Keratinocyte (primary cell): ENCODE measurements around the gene COPA. TPM values are rescaled to one million over a fixed set of nuclear protein-coding genes. Genes with fewer than 3 reads are reported as not detected.

Experiments
- DNase-seq: peaks from one replicate; pipeline ENCODE4 v3.0.0-alpha.2; 2011; ENCODE audit warnings: low read depth, missing footprints, low spot score
- FAIRE-seq: peaks from 2 replicates; lab custom pipeline; 2011; peaks lifted over from hg19 to GRCh38; lab: Jason Lieb, UNC
- H2AFZ ChIP-seq: 2 replicates; pipeline ENCODE4 v1.6.0; 2012; ENCODE audit warnings: low read length, control low read depth, inconsistent platforms; ENCODE audit not compliant: control insufficient read depth
- H3K27ac ChIP-seq: 2 replicates; pipeline ENCODE4 v1.5.1; 2011; ENCODE audit warnings: low read length; ENCODE audit not compliant: control insufficient read depth, insufficient read depth
- H3K27me3 ChIP-seq: 3 replicates; pipeline ENCODE4 v1.6.0; 2011; ENCODE audit warnings: low read length; ENCODE audit not compliant: control insufficient read depth, insufficient read depth; ENCODE audit errors: extremely low read depth
- H3K36me3 ChIP-seq, 2 experiments: 2 replicates in 1 of 2; 3 replicates in 1 of 2; pipeline ENCODE4 v1.5.1; 2011; ENCODE audit warnings: low read length in 2 of 2, mild to moderate bottlenecking in 1 of 2; ENCODE audit not compliant: control insufficient read depth in 2 of 2, insufficient read depth in 2 of 2; ENCODE audit errors: extremely low read depth in 1 of 2
- H3K4me1 ChIP-seq: 3 replicates; pipeline ENCODE4 v1.5.1; 2011; ENCODE audit warnings: low read length; ENCODE audit not compliant: control insufficient read depth, insufficient read depth; ENCODE audit errors: extremely low read depth
- H3K4me2 ChIP-seq: 3 replicates; pipeline ENCODE4 v1.6.0; 2011; ENCODE audit warnings: low read depth, low read length; ENCODE audit not compliant: control insufficient read depth, insufficient read depth; ENCODE audit errors: extremely low read depth
- H3K4me3 ChIP-seq, 3 experiments: fragments of 200-600 bp in 1 of 3; sonication (generic) in 1 of 3; 2 replicates in 2 of 3; 3 replicates in 1 of 3; pipeline ENCODE4 v1.5.1; 2011 to 2016; ENCODE audit warnings: low read length in 3 of 3, mild to moderate bottlenecking in 3 of 3, control low read depth in 2 of 3, inconsistent platforms in 1 of 3, low read depth in 1 of 3, mixed read lengths in 1 of 3, mixed run types in 1 of 3, moderate library complexity in 1 of 3; ENCODE audit not compliant: control insufficient read depth in 2 of 3, insufficient read depth in 2 of 3; ENCODE audit errors: extremely low read depth in 1 of 3
- H3K79me2 ChIP-seq: 2 replicates; pipeline ENCODE4 v1.6.0; 2012; ENCODE audit warnings: low read length; ENCODE audit not compliant: control insufficient read depth, insufficient read depth
- H3K9ac ChIP-seq: 3 replicates; pipeline ENCODE4 v1.6.0; 2011; ENCODE audit warnings: low read length; ENCODE audit not compliant: control insufficient read depth, insufficient read depth; ENCODE audit errors: extremely low read depth
- H3K9me1 ChIP-seq: 3 replicates; pipeline ENCODE4 v1.6.0; 2011; ENCODE audit warnings: low read length; ENCODE audit not compliant: control insufficient read depth, insufficient read depth; ENCODE audit errors: extremely low read depth
- H3K9me3 ChIP-seq: 2 replicates; pipeline ENCODE4 v1.5.1; 2012; ENCODE audit warnings: low read depth, low read length; ENCODE audit not compliant: control insufficient read depth
- H4K20me1 ChIP-seq: 3 replicates; pipeline ENCODE4 v1.6.0; 2011; ENCODE audit warnings: low read length; ENCODE audit not compliant: control insufficient read depth, insufficient read depth; ENCODE audit errors: extremely low read depth
- EZH2 ChIP-seq: IDR thresholded peaks from one replicate; pipeline ENCODE4 v1.6.1; 2012; ENCODE audit warnings: inconsistent platforms, mild to moderate bottlenecking, low read length, moderate library complexity
- dilution Hi-C: fragments of 300-500 bp; cut with MboI; formaldehyde crosslinking; loops from one replicate; pipeline ENCODE4 v1.7.0; 2020; ENCODE audit warnings: low sequenced_read_pairs; ENCODE audit not compliant: extremely low pct_ligation_motif_present
- polyA plus RNA-seq, 5 experiments: library from polyadenylated mRNA; depleted of rRNA in 3 of 5; stranded (reverse) in 3 of 5; stranded (forward) in 1 of 5; unstranded in 1 of 5; fragments of >200 nt; gene quantifications; 1 replicate in 1 of 5; 2 replicates in 3 of 5; 3 replicates in 1 of 5; pipeline versions ENCODE4 v1.2.1 to v1.2.3, GENCODE V29; 2011 to 2012; ENCODE audit warnings: missing spikeins in 2 of 5, low read depth in 1 of 5, low replicate concordance in 1 of 5
- TF ChIP-seq, protein P1 (sequence below), 3 experiments: IDR thresholded peaks in 1 of 3; conservative IDR thresholded peaks in 1 of 3; optimal IDR thresholded peaks in 1 of 3; 2 replicates in 2 of 3; 3 replicates in 1 of 3; pipeline versions ENCODE3 to v1.5.1; 2011; ENCODE audit warnings: low read length in 3 of 3, mild to moderate bottlenecking in 3 of 3, moderate library complexity in 2 of 3, control low read depth in 1 of 3, inconsistent platforms in 1 of 3; ENCODE audit not compliant: insufficient read depth in 2 of 3; ENCODE audit errors: extremely low read depth in 1 of 3

Gene COPA
- polyA plus RNA-seq, 1 donor (not counting 4 experiments of a cell fraction or from before 2014, with no cell fraction given): 169 TPM

DNA sequence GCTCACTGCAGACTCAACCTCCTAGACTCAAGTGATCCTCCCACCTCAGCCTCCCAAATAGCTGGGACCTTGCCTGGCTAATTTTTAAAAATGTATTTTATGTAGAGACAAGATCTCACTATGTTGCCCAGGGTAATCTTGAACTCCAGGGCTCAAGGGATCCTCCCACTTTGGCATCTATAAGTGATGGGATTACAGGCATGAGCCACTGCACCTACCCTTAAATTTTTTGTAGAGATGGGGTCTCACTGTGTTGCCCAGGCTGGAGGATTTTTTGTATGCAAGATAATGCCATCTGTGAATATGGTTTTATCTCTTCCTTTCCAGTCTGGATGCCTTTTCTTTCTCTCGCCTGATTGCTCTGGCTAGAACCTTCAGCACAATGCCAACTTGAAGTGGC is 72.0 kb downstream of the COPA start:
- Histone ChIP-seq H3K9me1 (no peaks in the 10 kb centered on the region), H3K4me2 (no peak overlapping the region), H2AFZ (no peak overlapping the region), H3K9ac (no peak overlapping the region), H4K20me1 (no peaks in the 10 kb centered on the region), H3K79me2 (no peaks in the 10 kb centered on the region), H3K4me1 (no peaks in the 10 kb centered on the region), H3K36me3 (no peaks in the 10 kb centered on the region), H3K27ac (no peak overlapping the region), H3K4me3 (no peak overlapping the region), H3K27me3 (no peaks in the 10 kb centered on the region), H3K9me3 (no peaks in the 10 kb centered on the region)
- FAIRE-seq (no peak), DNase-seq (no peak)
- dilution Hi-C loops: no loop called here
- TF ChIP-seq, protein P1, sequence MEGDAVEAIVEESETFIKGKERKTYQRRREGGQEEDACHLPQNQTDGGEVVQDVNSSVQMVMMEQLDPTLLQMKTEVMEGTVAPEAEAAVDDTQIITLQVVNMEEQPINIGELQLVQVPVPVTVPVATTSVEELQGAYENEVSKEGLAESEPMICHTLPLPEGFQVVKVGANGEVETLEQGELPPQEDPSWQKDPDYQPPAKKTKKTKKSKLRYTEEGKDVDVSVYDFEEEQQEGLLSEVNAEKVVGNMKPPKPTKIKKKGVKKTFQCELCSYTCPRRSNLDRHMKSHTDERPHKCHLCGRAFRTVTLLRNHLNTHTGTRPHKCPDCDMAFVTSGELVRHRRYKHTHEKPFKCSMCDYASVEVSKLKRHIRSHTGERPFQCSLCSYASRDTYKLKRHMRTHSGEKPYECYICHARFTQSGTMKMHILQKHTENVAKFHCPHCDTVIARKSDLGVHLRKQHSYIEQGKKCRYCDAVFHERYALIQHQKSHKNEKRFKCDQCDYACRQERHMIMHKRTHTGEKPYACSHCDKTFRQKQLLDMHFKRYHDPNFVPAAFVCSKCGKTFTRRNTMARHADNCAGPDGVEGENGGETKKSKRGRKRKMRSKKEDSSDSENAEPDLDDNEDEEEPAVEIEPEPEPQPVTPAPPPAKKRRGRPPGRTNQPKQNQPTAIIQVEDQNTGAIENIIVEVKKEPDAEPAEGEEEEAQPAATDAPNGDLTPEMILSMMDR (optimal IDR thresholded peaks at IDR 0.05 in 1 of 3, IDR thresholded peaks at IDR 0.05 in 1 of 3, conservative IDR thresholded peaks at IDR 0.05 in 1 of 3; ENCODE audit: extremely low read depth in 1 of 3, insufficient read depth in 2 of 3, low read length in 3 of 3): no peak
- TF ChIP-seq EZH2: no peak

DNA sequence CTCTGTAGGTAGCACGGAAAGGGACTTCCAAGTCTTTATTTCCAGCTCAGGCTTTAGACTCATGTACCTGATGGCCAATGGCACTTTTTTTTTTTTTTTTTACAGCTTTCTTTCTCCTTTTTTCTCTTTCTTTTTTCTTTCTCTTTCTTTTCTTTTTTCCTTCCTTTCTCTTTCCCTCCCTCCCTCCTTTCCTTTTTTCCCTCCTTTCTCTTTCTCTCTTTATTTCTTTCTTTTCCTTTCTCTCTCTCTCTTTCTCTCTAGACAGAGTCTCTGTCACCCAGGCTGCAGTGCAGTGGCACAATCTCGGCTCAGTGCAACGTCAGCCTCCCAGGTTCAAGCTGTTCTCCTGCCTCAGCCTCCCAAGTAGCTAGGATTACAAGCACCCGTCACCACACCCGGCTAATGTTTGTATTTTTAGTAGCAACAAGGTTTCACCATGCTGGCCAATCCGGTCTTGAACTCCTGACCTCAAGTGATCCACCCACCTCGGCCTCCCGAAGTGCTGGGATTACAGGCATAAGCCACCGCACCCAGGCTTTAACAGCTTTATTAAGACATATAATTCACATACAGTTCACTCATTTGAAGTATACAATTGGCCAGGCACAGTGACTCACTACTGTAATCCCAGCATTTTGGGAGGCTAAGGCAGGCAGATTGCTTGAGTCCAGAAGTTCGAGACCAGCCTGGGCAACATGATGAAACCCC is 75.6 kb downstream of the COPA start:
- Histone ChIP-seq H3K79me2 (no peaks in the 10 kb centered on the region), H3K9ac (no peak overlapping the region), H3K27ac (no peak overlapping the region), H4K20me1 (no peaks in the 10 kb centered on the region), H3K4me2 (no peak overlapping the region), H3K9me1 (no peaks in the 10 kb centered on the region), H3K36me3 (no peaks in the 10 kb centered on the region), H3K27me3 (no peaks in the 10 kb centered on the region), H2AFZ (no peak overlapping the region), H3K4me1 (peaks cover 5% of the 10 kb centered on the region), H3K4me3 (no peak overlapping the region), H3K9me3 (no peaks in the 10 kb centered on the region)
- no peak for FAIRE-seq
- dilution Hi-C loops: no loop called here
- no peak for DNase-seq
- TF ChIP-seq EZH2: no peak
- TF ChIP-seq, protein P1 (optimal IDR thresholded peaks at IDR 0.05 in 1 of 3, IDR thresholded peaks at IDR 0.05 in 1 of 3, conservative IDR thresholded peaks at IDR 0.05 in 1 of 3; ENCODE audit: extremely low read depth in 1 of 3, insufficient read depth in 2 of 3, low read length in 3 of 3): no peak
